Spinal cord (tissue), 10 donors: ENCODE measurements around the gene PLA2G3. TPM values are rescaled to one million over a fixed set of nuclear protein-coding genes. Genes with fewer than 3 reads are reported as not detected.

Source experiments
- DNase-seq, 6 donors: peaks; one replicate each; pipeline versions ENCODE4 v3.0.0 to v3.0.0-alpha.2; 2013 to 2015; ENCODE audit warnings: low spot score in 6 of 6, low read depth in 4 of 6
- H3K27ac ChIP-seq: one replicate; pipeline ENCODE4 v1.5.1; 2013; ENCODE audit warnings: low read depth, low read length, control low read depth
- H3K27me3 ChIP-seq: one replicate; pipeline ENCODE4 v1.6.1; 2013; ENCODE audit warnings: low read length; ENCODE audit not compliant: control insufficient read depth, insufficient read depth
- H3K36me3 ChIP-seq: one replicate; pipeline ENCODE4 v1.6.1; 2013; ENCODE audit warnings: low read length; ENCODE audit not compliant: control insufficient read depth, insufficient read depth
- H3K4me1 ChIP-seq: one replicate; pipeline ENCODE4 v1.6.1; 2013; ENCODE audit warnings: low read length; ENCODE audit not compliant: control insufficient read depth, insufficient read depth
- H3K4me3 ChIP-seq: one replicate; pipeline ENCODE4 v1.5.1; 2013; ENCODE audit warnings: low read depth, low read length, control low read depth
- H3K9me3 ChIP-seq: one replicate; pipeline ENCODE4 v1.6.1; 2013; ENCODE audit warnings: low read length; ENCODE audit not compliant: control insufficient read depth, insufficient read depth
- WGBS: methylation state at CpG from one replicate; pipeline ENCODE4 v1.1.5; 2013; ENCODE audit warnings: missing lambda C conversion rate; ENCODE audit not compliant: insufficient coverage; 5-methylcytosine and 5-hydroxymethylcytosine counted together
- long read RNA-seq, 4 donors: transcript quantifications; one replicate each; lab custom pipeline, GENCODE V29; 2026
- polyA plus RNA-seq, 2 donors: library from polyadenylated mRNA; unstranded; fragments of 120-200 nt; gene quantifications; one replicate each; pipeline ENCODE4 v1.2.1, GENCODE V29; 2013; ENCODE audit not compliant: insufficient read length in 2 of 2
- total RNA-seq, 2 donors: library from RNA; depleted of rRNA in 1 of 2; stranded (reverse); fragments of 120-200 nt in 1 of 2; fragments of >200 nt in 1 of 2; gene quantifications; one replicate each; pipeline versions ENCODE4 v1.2.3 to v1.2.4, GENCODE V29; 2013 to 2014
- donor health status: healthy.

Gene PLA2G3, protein sequence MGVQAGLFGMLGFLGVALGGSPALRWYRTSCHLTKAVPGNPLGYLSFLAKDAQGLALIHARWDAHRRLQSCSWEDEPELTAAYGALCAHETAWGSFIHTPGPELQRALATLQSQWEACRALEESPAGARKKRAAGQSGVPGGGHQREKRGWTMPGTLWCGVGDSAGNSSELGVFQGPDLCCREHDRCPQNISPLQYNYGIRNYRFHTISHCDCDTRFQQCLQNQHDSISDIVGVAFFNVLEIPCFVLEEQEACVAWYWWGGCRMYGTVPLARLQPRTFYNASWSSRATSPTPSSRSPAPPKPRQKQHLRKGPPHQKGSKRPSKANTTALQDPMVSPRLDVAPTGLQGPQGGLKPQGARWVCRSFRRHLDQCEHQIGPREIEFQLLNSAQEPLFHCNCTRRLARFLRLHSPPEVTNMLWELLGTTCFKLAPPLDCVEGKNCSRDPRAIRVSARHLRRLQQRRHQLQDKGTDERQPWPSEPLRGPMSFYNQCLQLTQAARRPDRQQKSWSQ
- total RNA-seq = 1 to 10 TPM in 1 of 2 donors, under 1 TPM in 1; 0.77 to 1.1 TPM
- polyA plus RNA-seq = 1 to 10 TPM; 1.3 to 1.7 TPM
- long read RNA-seq, donor 1 = 0 reads
- long read RNA-seq, donor 2 = 0 reads
- long read RNA-seq, donor 3 = 0 reads
- long read RNA-seq, donor 4 = 0 reads

DNA sequence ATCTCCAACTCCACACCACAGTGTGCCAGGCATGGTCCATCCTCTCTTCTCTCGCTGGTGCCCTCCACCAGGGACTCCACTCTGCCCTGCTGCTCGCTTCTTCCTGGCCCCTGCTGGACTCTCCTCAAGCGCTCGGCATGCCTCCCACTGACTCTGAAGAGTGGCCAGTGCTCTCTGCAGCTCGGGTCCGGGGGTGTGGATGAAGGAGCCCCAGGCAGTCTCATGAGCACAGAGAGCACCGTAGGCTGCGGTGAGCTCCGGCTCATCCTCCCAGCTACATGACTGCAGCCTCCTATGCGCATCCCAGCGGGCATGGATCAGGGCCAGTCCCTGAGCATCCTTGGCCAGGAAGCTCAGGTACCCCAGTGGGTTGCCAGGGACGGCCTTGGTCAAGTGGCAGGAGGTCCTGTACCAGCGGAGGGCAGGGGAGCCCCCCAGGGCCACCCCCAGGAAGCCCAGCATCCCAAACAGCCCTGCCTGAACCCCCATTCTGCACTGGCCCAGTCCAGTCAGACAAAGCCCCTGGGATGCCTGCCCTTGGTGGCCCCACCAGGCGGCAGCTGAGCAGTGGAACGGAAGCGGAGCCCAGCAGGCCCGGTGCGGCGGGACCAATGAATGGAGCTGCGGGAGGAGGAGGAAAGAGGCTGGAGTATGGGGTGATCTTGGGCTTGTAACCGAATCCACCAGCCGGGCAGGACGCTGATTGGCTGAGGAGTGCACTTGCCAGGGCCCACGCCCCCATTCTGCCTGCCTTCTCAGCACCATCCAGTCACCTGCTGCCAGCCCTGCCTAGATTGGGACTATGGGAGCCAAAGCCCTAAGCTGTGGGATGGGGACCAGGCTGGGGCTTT is at the start of gene PLA2G3:
PLA2G3 (minus strand) TSS at position 643 of the 851 bp plus-strand sequence; CDS start at position 489, 154 bp downstream.
- H3K27ac ChIP-seq = no peak within 1 kb of the TSS
- peaks cover 5% of the 10 kb centered on the region for H3K36me3 ChIP-seq
- H3K27me3 ChIP-seq = no peaks in the 10 kb centered on the region
- H3K4me1 ChIP-seq = peaks cover 23% of the 10 kb centered on the region
- H3K4me3 ChIP-seq = no peak within 1 kb of the TSS
- peak in 2 of 6 donors; percentile 41 to 53 for DNase-seq
- WGBS = 20% methylated on average over 23 of the region's 24 CpGs
- H3K9me3 ChIP-seq = no peaks in the 10 kb centered on the region

DNA sequence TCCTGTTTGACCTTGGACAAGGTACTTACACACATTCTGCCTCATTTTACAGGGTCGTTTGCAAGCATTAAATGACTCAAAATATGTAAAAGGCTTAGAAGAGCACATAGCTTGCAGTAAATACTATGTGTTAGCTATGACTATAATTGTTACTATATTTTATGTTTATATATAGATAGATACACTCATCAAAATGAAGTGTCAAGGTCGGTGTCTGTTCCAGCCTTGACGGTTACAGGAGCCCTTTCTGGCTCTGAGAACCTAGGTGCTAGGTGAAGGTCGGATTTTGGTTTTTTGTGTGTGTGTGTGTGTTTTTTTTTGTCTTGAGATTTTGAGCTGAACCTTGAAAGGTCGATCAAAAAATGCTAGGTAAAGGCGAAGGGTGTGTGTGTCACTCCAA is 47.3 kb upstream of the PLA2G3 start:
- H3K4me1 ChIP-seq = no peaks in the 10 kb centered on the region
- DNase-seq = no peak
- WGBS = 92% methylated on average over 2 of the region's 6 CpGs

DNA sequence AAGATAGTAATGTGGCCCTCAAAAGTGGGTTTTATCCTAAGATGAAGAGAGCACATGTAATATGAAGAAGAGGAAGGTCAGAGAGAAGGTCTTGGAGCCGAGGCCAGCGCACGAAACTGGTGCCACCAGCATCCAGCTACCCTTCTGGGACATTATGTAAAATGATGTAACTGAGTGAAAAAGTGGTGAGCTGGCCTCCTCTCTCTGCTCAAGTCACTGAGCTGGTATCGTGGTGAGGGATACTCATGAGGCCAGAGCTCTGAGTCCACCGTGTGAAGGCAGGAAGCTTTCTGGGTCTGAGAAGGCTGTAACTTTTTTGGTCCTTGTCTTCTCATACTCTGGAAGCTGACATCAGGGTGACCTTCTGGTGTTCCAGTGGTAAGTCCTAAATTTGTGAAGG is 44.7 kb upstream of the PLA2G3 start:
- Histone ChIP-seq H3K27ac (no peak overlapping the region), H3K36me3 (peaks cover 27% of the 10 kb centered on the region), H3K4me1 (no peaks in the 10 kb centered on the region), H3K27me3 (no peaks in the 10 kb centered on the region), H3K9me3 (no peaks in the 10 kb centered on the region), H3K4me3 (no peak overlapping the region)
- WGBS = 98% methylated on average over 5 of the region's 5 CpGs
- no peak for DNase-seq

More for the DNA sequence above, 47.3 kb upstream of the PLA2G3 start:
- no peaks in the 10 kb centered on the region for H3K27me3 ChIP-seq
- H3K36me3 ChIP-seq = peaks cover 28% of the 10 kb centered on the region
- no peak overlapping the region for H3K4me3 ChIP-seq
- no peak overlapping the region for H3K27ac ChIP-seq
- no peaks in the 10 kb centered on the region for H3K9me3 ChIP-seq

DNA sequence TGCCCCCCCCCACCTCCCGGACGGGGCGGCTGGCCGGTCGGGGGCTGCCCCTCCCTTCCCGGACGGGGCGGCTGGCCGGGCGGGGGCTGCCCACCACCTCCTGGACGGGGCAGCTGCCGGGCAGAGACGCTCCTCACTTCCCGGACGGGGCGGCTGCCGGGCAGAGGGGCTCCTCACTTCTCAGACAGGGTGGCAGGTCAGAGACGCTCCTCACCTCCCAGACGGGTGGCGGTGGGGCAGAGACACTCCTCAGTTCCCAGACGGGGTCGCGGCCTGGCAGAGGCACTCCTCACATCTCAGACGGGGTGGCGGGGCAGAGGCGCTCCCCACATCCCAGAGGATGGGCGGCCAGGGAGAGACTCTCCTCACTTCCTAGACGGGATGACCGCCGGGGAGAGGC is 43.7 kb upstream of the PLA2G3 start:
- H3K27me3 ChIP-seq = no peaks in the 10 kb centered on the region
- peaks cover 24% of the 10 kb centered on the region for H3K36me3 ChIP-seq
- H3K9me3 ChIP-seq = no peaks in the 10 kb centered on the region
- no peak for DNase-seq
- H3K27ac ChIP-seq = no peak overlapping the region
- no peak overlapping the region for H3K4me3 ChIP-seq
- 95% methylated on average over 24 of the region's 30 CpGs for WGBS
- no peaks in the 10 kb centered on the region for H3K4me1 ChIP-seq

DNA sequence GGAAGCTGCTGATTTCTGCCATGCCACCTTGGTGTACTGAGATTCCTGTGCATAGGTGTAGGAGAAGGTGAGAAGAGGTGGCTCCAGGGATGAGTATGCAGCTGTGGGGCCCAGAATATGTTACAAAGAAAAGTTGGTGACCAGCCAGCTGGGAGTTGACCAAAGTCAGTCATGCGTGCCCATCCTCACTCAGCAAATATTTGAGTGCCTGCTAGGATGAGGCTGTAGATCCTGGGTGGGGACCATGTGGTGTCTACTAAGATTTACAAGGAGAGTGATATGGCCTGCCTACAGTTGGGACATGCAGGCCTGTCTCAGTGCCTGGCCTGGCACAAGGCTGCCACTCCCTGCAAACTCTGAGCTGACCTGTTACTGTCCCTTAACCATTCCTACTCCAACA is 39.0 kb upstream of the PLA2G3 start:
- H3K36me3 ChIP-seq = peaks cover 24% of the 10 kb centered on the region
- WGBS = no CpG with 5 or more reads among the region's 1 CpG
- H3K27me3 ChIP-seq = no peaks in the 10 kb centered on the region
- H3K4me1 ChIP-seq = no peaks in the 10 kb centered on the region
- H3K9me3 ChIP-seq = no peaks in the 10 kb centered on the region
- DNase-seq = no peak
- H3K4me3 ChIP-seq = no peak overlapping the region
- H3K27ac ChIP-seq = no peak overlapping the region

DNA sequence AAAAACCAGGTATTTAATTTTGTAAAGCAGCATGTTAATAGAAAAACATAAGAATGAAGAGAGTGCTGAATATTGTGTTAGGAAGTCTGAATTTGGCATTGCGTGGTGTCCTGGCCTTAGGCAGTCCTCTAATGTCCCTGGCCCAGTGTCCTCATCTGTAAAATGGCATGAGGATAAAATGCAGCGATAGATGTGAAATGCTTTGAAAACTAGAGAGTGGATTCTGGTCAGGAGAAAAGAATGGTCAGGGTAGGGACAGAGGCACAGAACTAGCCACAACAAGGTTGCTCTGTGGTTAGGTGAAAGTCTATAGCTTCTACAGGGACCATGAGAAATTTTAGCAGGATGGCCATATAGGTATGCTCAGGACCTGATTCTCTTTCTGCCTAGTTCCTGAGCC is 38.6 kb upstream of the PLA2G3 start:
- H3K36me3 ChIP-seq = peaks cover 20% of the 10 kb centered on the region
- no peaks in the 10 kb centered on the region for H3K4me1 ChIP-seq
- WGBS = 85% methylated on average over 2 of the region's 2 CpGs

DNA sequence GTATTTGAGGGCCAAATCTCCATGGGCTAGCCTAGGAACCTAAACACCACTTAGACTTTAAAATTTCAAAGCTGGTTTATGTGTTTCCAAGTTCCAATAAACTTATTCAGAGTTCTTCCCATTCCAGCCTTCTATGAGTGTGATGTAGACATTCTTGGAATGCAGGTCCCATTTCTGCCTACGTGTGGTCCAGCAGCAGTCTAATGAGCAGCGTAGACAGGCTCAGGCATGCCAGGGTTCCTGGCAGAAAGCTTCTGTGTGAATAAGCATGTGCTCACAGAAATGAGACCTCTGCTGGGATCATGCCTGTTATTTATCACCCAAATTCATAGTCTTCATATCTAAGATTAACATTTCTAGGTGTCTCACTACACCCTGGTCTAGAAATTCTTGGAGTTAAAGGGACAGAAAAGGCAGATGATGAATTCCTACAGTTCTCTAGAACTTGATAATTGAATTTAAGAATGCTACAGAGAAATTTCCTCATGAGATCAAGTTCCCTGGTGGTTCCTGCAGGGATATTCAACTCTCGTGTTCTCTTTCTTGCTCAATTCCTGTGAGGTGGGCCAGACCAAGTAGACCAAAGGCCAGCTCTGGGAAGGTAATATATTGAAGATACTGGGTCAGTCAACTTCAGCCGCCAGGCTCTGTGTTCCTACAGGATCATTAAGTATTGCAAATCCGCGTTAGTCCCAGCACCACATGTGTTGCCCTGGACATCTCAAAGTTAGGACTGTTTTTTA is 37.3 kb upstream of the PLA2G3 start:
- DNase-seq = no peak
- 95% methylated on average over 5 of the region's 6 CpGs for WGBS
- Histone ChIP-seq H3K27ac (no peak overlapping the region), H3K36me3 (peaks cover 18% of the 10 kb centered on the region), H3K4me3 (no peak overlapping the region), H3K9me3 (no peaks in the 10 kb centered on the region), H3K4me1 (no peaks in the 10 kb centered on the region), H3K27me3 (no peaks in the 10 kb centered on the region)

More for the DNA sequence above, 38.6 kb upstream of the PLA2G3 start:
- no peaks in the 10 kb centered on the region for H3K27me3 ChIP-seq
- no peaks in the 10 kb centered on the region for H3K9me3 ChIP-seq
- no peak overlapping the region for H3K27ac ChIP-seq
- no peak for DNase-seq
- no peak overlapping the region for H3K4me3 ChIP-seq

DNA sequence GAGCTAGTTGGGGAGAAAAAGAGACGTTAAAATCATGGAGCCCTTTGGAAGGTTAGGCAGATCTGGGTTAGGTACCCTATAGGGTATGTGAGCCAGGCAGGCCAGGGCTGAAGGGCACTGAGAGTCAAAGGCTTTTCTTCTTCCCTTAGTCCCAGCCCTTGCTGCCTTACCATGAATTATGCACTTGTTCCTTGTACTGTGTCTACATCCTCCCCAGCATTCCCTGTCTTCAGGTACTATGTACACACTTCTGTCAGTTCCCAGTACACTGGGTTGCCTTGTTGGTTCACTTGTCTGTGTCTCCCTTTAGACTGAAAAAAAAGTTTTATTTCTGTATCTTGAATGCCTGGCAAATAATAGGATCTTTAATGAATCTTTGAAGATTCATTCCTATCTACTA is 36.6 kb upstream of the PLA2G3 start:
- Histone ChIP-seq H3K27ac (no peak overlapping the region), H3K4me1 (no peaks in the 10 kb centered on the region), H3K36me3 (peaks cover 12% of the 10 kb centered on the region), H3K9me3 (no peaks in the 10 kb centered on the region), H3K27me3 (no peaks in the 10 kb centered on the region), H3K4me3 (no peak overlapping the region)
- WGBS = 100% methylated on average over 1 of the region's 1 CpG
- DNase-seq = no peak
